ENCODE measurements around the gene DNAJB7. TPM values are rescaled to one million over a fixed set of nuclear protein-coding genes. Genes with fewer than 3 reads are reported as not detected.
A peak's percentile ranks its signal among the peaks of the same experiment; 100 is the strongest.
"Not testable (repeated sequence)": the region's sequence is repeated elsewhere in the genome, so short reads cannot be mapped to it uniquely, and the experiment has no call there.

The DNAJB7 gene
- total RNA-seq, 1 donor from 2014 or later = not detected

DNA sequence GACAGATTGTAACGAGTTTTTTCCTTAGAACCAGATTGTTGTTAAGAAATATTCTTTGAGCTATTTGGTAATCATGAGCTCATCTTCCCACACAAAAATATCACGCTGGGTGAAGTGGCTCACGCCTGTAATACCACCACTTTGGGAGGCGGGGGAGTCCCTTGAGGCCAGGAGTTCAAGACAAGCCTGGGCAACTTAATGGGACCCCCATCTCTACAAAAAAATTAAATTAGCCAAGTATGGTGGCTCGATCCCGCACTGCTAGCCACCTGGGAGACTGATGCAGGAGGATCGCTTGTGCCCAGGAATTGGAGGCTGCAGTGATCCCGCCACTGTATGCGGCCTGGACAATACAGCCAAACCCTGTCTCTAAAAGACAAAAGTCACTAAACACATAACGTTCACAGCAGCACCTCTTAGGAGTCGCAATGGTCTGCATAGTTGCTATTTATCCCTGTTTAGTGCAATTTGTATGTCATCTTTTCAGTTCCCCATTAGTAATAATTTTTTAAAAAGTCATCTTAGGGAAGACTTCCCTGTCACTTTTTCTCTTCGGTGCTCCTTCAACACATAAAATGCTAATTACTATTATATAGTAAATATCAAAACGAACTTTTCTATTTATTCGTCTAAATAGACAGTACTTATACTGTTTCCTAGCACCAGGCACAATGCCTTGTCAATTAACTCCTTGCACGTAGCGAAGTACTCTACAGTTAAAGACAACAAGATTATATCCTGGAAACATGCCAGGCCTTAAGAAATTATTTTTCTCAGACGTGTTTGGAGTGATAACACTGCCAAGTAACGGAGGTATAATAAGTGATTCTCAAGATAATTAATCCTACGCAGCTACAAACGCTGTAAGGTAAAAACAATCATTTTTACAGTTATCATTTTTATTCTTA lies 6.6 kb downstream of the DNAJB7 start:
- no peaks in the 10 kb centered on the region for H3K9me3 Mint-ChIP-seq (ENCODE audit: unreplicated experiment)
- peak overlapping the region; percentile 100 for H3K27ac Mint-ChIP-seq (ENCODE audit: unreplicated experiment)
- H4K20me1 ChIP-seq (ENCODE audit: insufficient read depth, low read length) = peaks cover 52% of the 10 kb centered on the region
- H3K27me3 Mint-ChIP-seq (ENCODE audit: low read depth, unreplicated experiment) = no peaks in the 10 kb centered on the region
- H3K4me1 Mint-ChIP-seq (ENCODE audit: low read depth, unreplicated experiment) = peaks cover 34% of the 10 kb centered on the region
- no peak overlapping the region for H2AFZ ChIP-seq (ENCODE audit: low read depth, low read length)
- peak overlapping the region; percentile 97 for H3K27ac ChIP-seq (ENCODE audit: low read depth, low read length)
- TF ChIP-seq EZH2 (IDR thresholded peaks at IDR 0.05; ENCODE audit: insufficient read depth, low read length) = no peak
- TF ChIP-seq CTCF (IDR thresholded peaks at IDR 0.05; ENCODE audit: insufficient read depth, low read depth, low read length) = no peak
- DNase-seq (ENCODE audit: low read depth) (no peak), FAIRE-seq (no peak)
- peak overlapping the region; percentile 99 for H3K4me3 Mint-ChIP-seq (ENCODE audit: unreplicated experiment)
- no peaks in the 10 kb centered on the region for H3K9me3 ChIP-seq (ENCODE audit: insufficient read depth, low read depth, low read length)
- H3K4me3 ChIP-seq (ENCODE audit: insufficient read depth, low read depth, low read length) = peak overlapping the region; percentile 87
- H3K4me2 ChIP-seq (ENCODE audit: low read length) = peak overlapping the region; percentile 88
- H3K4me1 ChIP-seq (ENCODE audit: insufficient read depth, low read length) = peaks cover 5% of the 10 kb centered on the region
- H3K36me3 ChIP-seq (ENCODE audit: insufficient read depth, low read length) = peaks cover 3% of the 10 kb centered on the region
- no peaks in the 10 kb centered on the region for H3K27me3 ChIP-seq (ENCODE audit: insufficient read depth, low read length)
- peaks cover 2% of the 10 kb centered on the region for H3K36me3 Mint-ChIP-seq (ENCODE audit: low read depth, unreplicated experiment)
- H3K9ac ChIP-seq (ENCODE audit: low read length) = peak overlapping the region; percentile 96
- H3K79me2 ChIP-seq (ENCODE audit: insufficient read depth, low read length) = peaks cover 96% of the 10 kb centered on the region

- DNase-seq (ENCODE audit: low read depth) (no peak), FAIRE-seq (no peak)
- H3K4me3 Mint-ChIP-seq (ENCODE audit: unreplicated experiment) = peak overlapping the region; percentile 77
- peaks cover 93% of the 10 kb centered on the region for H3K79me2 ChIP-seq (ENCODE audit: insufficient read depth, low read length)
- no peak overlapping the region for H2AFZ ChIP-seq (ENCODE audit: low read depth, low read length)
- H3K4me1 ChIP-seq (ENCODE audit: insufficient read depth, low read length) = peaks cover 5% of the 10 kb centered on the region
- H3K27me3 Mint-ChIP-seq (ENCODE audit: low read depth, unreplicated experiment) = no peaks in the 10 kb centered on the region
- peaks cover 2% of the 10 kb centered on the region for H3K36me3 Mint-ChIP-seq (ENCODE audit: low read depth, unreplicated experiment)
- H3K4me2 ChIP-seq (ENCODE audit: low read length) = peak overlapping the region; percentile 88
- TF ChIP-seq EZH2 (IDR thresholded peaks at IDR 0.05; ENCODE audit: insufficient read depth, low read length) (no peak), CTCF (IDR thresholded peaks at IDR 0.05; ENCODE audit: insufficient read depth, low read depth, low read length) (no peak)
- peak overlapping the region; percentile 96 for H3K9ac ChIP-seq (ENCODE audit: low read length)
- H3K9me3 Mint-ChIP-seq (ENCODE audit: unreplicated experiment) = no peaks in the 10 kb centered on the region
- H3K27ac Mint-ChIP-seq (ENCODE audit: unreplicated experiment) = peak overlapping the region; percentile 8
- no peaks in the 10 kb centered on the region for H3K9me3 ChIP-seq (ENCODE audit: insufficient read depth, low read depth, low read length)
- peak overlapping the region; percentile 97 for H3K27ac ChIP-seq (ENCODE audit: low read depth, low read length)
- H3K4me1 Mint-ChIP-seq (ENCODE audit: low read depth, unreplicated experiment) = peaks cover 33% of the 10 kb centered on the region
- peak overlapping the region; percentile 87 for H3K4me3 ChIP-seq (ENCODE audit: insufficient read depth, low read depth, low read length)
- H3K27me3 ChIP-seq (ENCODE audit: insufficient read depth, low read length) = no peaks in the 10 kb centered on the region
- peaks cover 11% of the 10 kb centered on the region for H3K36me3 ChIP-seq (ENCODE audit: insufficient read depth, low read length)
- peaks cover 66% of the 10 kb centered on the region for H4K20me1 ChIP-seq (ENCODE audit: insufficient read depth, low read length)
Observed at GRCh38 chr22:40853961-40854360, 8.0 kb downstream of the DNAJB7 start.

DNA sequence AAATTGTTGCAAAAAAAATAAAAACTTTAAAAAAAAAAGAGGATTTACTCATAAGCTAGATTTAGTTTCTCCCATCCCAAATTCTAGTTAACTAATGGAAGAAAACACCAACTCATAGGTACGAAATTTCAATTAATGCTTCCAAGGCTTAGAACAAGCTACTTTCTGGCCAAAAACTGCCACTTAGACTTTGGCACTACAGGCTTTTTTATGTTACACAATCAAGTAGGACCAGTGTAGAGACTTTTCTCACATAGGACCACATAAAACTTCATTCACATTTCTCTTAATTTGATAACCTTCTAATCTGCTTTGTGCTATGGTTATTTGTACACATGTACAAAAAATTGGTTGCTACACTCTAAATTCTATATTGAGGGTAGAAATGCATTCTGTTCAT lies 8.6 kb downstream of the DNAJB7 start:
- peak overlapping the region; percentile 88 for H3K4me2 ChIP-seq (ENCODE audit: low read length)
- TF ChIP-seq CTCF (IDR thresholded peaks at IDR 0.05; ENCODE audit: insufficient read depth, low read depth, low read length) = no peak
- no peak for TF ChIP-seq EZH2 (IDR thresholded peaks at IDR 0.05; ENCODE audit: insufficient read depth, low read length)
- H3K27ac ChIP-seq (ENCODE audit: low read depth, low read length) = no peak overlapping the region
- Mint-ChIP-seq H3K4me3 (ENCODE audit: unreplicated experiment) (peak overlapping the region; percentile 77), H3K4me1 (ENCODE audit: low read depth, unreplicated experiment) (peaks cover 30% of the 10 kb centered on the region), H3K27me3 (ENCODE audit: low read depth, unreplicated experiment) (no peaks in the 10 kb centered on the region), H3K36me3 (ENCODE audit: low read depth, unreplicated experiment) (peaks cover 2% of the 10 kb centered on the region), H3K27ac (ENCODE audit: unreplicated experiment) (peak overlapping the region; percentile 8), H3K9me3 (ENCODE audit: unreplicated experiment) (no peaks in the 10 kb centered on the region)
- peak overlapping the region; percentile 87 for H3K4me3 ChIP-seq (ENCODE audit: insufficient read depth, low read depth, low read length)
- H3K79me2 ChIP-seq (ENCODE audit: insufficient read depth, low read length) = peaks cover 93% of the 10 kb centered on the region
- H3K27me3 ChIP-seq (ENCODE audit: insufficient read depth, low read length) = no peaks in the 10 kb centered on the region
- peaks cover 69% of the 10 kb centered on the region for H4K20me1 ChIP-seq (ENCODE audit: insufficient read depth, low read length)
- H3K36me3 ChIP-seq (ENCODE audit: insufficient read depth, low read length) = peaks cover 12% of the 10 kb centered on the region
- no peak for DNase-seq (ENCODE audit: low read depth)
- no peaks in the 10 kb centered on the region for H3K9me3 ChIP-seq (ENCODE audit: insufficient read depth, low read depth, low read length)
- no peak overlapping the region for H2AFZ ChIP-seq (ENCODE audit: low read depth, low read length)
- peaks cover 5% of the 10 kb centered on the region for H3K4me1 ChIP-seq (ENCODE audit: insufficient read depth, low read length)
- peak; percentile 23 for FAIRE-seq
- peak overlapping the region; percentile 96 for H3K9ac ChIP-seq (ENCODE audit: low read length)

DNA sequence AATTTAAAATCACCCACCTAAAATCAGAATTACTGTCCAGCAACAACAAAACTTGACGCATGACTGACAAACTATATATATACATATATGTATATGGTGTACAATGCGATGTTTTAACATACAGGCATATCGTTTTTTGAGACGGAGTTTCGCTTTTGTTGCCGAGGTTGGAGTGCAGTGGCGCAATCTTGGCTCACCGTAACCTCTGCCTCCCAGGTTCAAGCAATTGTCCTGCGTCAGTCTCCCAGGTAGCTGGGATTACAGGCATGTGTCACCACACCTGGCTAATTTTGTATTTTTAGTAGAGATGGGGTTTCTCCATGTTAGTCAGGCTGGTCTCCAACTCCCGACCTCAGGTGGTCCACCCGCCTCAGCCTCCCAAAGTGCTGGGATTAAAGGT lies 16.1 kb downstream of the DNAJB7 start:
- H3K27ac Mint-ChIP-seq (ENCODE audit: unreplicated experiment); DNase-seq (ENCODE audit: low read depth); H3K9ac ChIP-seq (ENCODE audit: low read length); H3K27me3 ChIP-seq (ENCODE audit: insufficient read depth, low read length); H3K36me3 Mint-ChIP-seq (ENCODE audit: low read depth, unreplicated experiment); H3K27ac ChIP-seq (ENCODE audit: low read depth, low read length); H3K9me3 ChIP-seq (ENCODE audit: insufficient read depth, low read depth, low read length); FAIRE-seq; H3K4me1 ChIP-seq (ENCODE audit: insufficient read depth, low read length); H2AFZ ChIP-seq (ENCODE audit: low read depth, low read length); H3K4me1 Mint-ChIP-seq (ENCODE audit: low read depth, unreplicated experiment); H3K4me2 ChIP-seq (ENCODE audit: low read length); H3K4me3 ChIP-seq (ENCODE audit: insufficient read depth, low read depth, low read length); H3K9me3 Mint-ChIP-seq (ENCODE audit: unreplicated experiment); H3K27me3 Mint-ChIP-seq (ENCODE audit: low read depth, unreplicated experiment); H3K4me3 Mint-ChIP-seq (ENCODE audit: unreplicated experiment): not testable (repeated sequence)
- Histone ChIP-seq H3K36me3 (ENCODE audit: insufficient read depth, low read length) (peaks cover 54% of the 10 kb centered on the region), H3K79me2 (ENCODE audit: insufficient read depth, low read length) (peaks cover 80% of the 10 kb centered on the region), H4K20me1 (ENCODE audit: insufficient read depth, low read length) (peaks cover 47% of the 10 kb centered on the region)
